HEK293T (cell line): Measurements from ENCODE around the gene SNED1.

Experiments used
- FOXK2 ChIP-seq: fragments of 450-650 bp; IDR thresholded peaks from 2 replicates; pipeline ENCODE4 v1.6.1; 2016; ENCODE audit warnings: mild to moderate bottlenecking
- PKNOX1 ChIP-seq: fragments of 450-650 bp; IDR thresholded peaks from 2 replicates; pipeline ENCODE4 v1.6.1; 2016

- TF ChIP-seq PKNOX1 (no peak), FOXK2 (no peak)
Observed at GRCh38 chr2:241063587-241063986, 65.2 kb downstream of the SNED1 start.
